Dermis blood vessel endothelial cell (primary cell): ENCODE results near the gene SERINC2. TPM values are rescaled to one million over a fixed set of nuclear protein-coding genes. Genes with fewer than 3 reads are reported as not detected.
A peak's percentile ranks its signal among the peaks of the same experiment; 100 is the strongest.
"Not testable (repeated sequence)": the region's sequence is repeated elsewhere in the genome, so short reads cannot be mapped to it uniquely, and the experiment has no call there.

ENCODE experiments used
- DNase-seq: peaks from one replicate; pipeline ENCODE4 v3.0.0; 2010
- total RNA-seq: library from RNA; depleted of rRNA; stranded (reverse); fragments of >200 nt; gene quantifications from 2 replicates; pipeline ENCODE4 v1.2.3, GENCODE V29; 2014

SERINC2 gene
- total RNA-seq, 1 donor from 2014 or later: 4.8 TPM

DNA sequence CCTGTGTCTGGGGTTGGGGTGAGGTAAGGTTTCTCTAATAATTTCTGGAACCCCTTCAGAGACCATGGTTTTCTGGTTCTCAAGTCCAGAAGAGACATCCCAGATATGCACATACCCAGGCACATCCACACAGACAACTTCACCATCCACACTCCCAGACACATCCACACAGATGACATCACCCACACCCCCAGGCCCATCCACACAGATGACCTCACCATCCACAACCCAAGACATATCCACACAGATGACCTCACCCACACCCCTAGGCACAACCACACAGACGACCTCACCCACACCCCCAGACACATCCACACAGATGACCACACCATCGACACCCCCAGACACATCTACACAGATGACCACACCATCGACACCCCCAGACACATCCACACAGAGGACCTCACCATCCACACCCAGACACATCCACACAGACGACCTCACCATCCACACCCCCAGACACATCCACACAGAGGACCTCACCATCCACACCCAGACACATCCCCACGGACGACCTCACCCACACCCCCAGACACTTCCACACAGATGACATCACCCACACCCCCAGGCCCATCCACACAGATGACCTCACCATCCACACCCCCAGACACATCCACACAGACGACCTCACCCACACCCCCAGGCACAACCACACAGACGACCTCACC is 26.3 kb upstream of the SERINC2 start:
- not testable (repeated sequence) for DNase-seq

DNA sequence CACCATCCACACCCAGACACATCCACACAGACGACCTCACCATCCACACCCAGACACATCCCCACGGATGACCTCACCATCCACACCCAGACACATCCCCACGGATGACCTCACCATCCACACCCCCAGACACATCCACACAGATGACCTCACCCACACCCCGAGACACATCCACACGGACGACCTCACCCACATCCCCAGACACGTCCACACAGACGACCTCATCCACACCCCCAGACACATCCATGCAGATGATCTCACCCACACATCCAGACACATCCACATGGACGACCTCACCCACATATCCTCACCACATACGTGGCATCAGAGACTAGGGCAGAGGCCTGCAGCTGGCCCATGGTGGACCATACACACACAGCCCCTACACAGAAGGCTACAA is 25.4 kb upstream of the SERINC2 start:
- no peak for DNase-seq

DNA sequence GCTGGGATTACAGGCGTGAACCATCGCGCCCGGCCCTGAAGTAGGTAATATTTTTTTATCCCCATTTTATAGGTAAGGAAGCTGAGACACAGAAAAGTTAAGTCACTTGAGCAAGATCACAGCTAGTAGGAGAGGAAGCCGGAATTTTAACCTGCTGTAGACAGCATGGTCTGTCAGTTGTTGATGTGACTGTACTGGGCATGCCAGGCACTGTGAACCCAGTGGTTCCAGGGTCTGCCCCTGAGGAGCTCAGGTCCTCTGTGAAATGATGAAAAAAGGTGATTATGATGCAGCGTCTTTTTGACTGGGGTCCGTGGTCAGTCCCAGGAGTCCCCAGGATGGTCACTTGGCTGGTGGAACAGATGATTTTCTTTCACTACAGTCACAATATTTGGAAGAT is 23.4 kb upstream of the SERINC2 start:
- no peak for DNase-seq

DNA sequence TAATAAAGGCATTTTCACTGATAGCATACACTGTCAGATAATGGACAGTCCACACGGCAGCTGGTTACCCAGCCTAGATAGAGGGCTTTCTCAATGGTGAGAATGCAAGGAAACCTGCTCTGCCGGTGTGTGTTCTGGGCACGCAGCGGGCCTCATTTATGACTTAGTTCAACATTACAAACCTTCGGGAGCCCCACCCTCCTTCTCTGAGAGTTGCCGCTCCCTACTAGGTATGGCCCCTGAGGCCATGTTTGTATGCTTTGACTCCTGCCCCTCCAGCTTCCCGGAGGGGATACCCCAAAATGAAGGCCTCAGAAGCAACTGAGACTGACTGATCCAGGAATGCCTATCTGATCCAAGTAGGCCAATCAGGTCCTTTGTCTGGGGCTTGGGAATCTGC is 22.9 kb upstream of the SERINC2 start:
- DNase-seq: no peak

DNA sequence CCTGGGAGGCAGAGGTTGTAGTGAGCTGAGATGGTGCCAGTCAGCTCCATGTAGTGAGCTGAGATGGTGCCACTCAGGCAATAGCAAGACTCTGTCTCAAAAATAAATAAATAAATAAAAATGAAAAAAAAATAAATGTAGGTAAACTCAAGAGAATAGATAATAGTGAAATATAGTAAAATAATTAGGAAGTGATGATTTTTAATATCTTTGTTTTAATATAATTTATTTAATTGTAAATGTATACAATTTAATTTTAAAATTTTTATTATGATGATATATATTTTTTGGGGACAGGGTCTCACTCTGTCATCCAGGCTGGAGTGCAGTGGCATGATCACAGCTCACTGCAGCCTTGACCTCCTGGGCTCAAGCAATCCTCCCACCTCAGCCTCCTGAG is 19.6 kb upstream of the SERINC2 start:
- no peak for DNase-seq

DNA sequence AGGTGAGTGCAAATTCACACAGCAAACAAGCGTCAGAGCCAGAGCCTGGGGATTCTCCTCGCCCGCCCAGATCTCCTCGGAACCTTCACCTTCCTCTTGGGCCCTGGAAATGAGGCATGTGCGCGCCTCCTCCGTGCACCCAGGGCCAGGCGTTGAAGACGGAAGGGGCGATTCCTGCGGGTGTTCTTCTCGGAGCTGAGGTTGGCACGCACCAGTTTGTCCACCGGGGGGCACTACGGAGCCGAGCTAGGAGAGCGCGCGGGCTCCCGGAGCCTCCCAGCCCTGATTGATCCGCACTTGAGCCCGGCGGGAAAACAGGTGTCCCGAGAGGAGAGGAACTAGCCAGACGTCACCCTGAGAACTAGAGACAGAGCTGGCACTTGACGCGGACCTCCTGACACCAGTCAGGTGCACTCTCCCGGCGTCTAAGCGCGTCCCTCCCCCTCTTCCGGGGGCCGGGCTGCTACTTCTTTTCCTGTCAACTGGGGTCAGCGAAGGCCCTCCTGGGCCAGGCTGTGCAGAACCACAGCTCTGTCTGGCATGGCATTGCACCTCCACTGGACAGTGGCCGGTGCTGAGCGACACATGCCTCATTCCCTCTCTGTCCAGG is 18.3 kb upstream of the SERINC2 start:
- peak; percentile 84 for DNase-seq

DNA sequence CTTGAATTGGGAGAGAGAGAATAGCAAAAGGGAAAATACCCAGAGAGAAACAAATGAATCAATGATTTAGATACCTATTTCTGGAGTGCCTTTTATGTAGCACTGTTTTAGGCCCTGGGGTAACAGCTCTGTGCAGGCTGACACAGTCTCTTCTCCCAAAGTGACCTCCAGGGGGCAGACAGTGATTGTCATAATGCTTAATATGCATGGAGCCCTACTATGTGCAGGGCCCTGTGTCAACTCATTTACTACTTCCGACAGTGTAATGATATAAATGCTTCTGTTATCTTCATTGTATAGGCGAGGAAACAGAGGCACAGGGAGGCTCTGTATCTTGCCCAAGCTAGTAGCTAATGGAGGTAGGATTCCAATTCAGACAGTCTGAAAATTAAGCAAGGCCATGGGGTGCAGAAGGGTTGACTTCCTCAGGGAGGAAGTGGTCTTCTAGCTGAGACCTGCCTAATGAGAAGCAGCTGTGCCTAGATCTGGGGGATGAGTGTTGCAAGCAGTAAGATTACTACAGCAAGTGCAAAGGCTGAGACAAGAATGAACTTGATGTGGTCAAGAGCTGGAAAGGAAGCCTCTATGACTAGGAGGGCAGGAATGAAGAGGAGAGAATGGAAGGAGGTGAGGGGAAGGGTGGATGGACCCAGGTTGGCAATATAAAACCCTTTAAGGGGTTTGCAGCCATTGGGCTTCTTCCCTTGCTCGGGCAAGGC is 16.2 kb upstream of the SERINC2 start:
- DNase-seq: peak; percentile 17

DNA sequence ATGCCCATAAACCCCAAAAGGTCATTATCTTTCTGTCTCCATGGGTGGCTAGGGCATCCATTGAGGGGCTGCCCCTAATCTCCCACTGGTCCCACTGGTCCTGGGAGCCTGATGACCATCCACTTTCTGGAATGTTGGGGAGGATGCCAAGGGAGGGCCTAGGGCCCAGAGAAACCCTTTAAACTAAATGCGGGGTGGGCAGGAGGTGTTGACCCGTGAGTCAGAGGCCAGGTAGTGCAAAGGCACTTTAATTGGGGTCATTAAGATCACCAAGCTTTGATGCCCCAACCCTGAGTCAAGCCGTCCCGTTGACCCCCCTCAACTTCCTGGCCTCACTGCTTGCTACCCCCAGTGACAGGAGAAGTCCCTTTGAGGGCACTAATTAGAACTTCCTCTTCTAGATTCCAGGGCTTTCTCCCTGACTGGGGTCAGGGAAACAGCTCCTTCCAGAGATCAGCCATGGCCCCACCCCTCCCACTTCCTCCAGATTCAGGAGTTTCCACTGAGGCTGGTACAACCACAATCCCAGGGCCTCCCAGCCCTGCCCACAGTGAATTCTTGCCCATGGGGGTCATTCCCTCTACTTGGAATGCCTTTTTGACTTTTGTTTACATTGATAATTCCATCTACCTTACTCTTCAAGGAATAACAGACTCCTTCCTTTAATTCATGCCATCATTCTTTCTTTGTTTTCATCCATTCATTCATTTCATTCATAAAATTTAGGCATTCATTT is 15.5 kb upstream of the SERINC2 start:
- DNase-seq: no peak

DNA sequence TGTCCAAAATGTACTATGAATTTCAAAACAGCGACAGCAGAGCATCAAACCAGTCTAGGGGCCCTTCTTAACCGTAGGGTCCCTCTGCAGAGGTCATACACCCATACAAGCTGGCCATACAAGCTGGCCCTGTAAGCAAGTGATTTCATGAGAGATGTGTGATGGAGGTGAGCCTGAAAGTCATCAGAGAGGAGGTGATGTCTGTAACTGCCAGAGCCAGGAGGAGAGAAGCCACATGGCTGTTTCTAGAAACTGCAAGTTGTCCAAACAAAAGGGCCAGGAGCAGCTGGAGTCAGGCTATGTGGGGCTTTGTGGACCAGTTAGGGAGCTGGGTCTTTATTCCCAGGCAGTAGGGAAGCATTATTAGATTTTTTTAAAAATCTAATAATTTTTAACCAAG is 14.8 kb upstream of the SERINC2 start:
- no peak for DNase-seq

DNA sequence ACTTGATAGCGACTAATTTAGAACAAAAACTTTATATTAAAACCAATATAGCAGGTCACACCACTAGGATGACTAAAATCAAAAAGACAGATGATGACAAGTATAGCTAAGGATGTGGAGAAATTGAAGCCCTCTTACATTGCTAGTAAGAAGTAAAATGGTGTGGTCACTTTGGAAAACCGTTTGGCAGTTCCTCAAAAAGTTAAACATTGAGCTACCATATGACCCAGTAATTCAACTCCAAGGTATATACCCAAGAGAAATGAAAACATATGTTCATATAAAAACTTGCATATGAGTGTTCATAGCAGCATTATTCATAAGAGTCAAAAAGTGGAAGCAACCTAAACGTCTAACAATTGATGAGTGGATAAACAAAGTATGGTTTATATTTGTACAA is 13.0 kb upstream of the SERINC2 start:
- DNase-seq: no peak

DNA sequence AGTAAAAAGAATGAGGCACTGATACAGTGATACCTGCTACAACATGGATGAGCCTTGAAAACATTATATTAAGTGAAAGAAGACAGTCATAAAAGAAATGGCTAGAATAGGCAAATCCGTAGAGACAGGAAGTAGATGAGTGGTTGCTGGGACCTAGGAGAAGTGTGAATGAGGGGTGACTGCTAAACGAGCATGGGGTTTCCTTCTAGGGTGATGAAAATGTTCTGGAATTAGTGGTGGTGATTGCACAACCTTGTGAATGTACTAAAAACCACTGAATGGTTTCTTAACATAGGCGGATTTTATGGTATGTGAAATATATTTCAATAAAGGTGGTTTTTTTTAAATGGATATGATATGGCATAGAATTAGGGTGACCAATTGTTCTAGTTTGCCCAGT is 12.6 kb upstream of the SERINC2 start:
- DNase-seq: no peak

DNA sequence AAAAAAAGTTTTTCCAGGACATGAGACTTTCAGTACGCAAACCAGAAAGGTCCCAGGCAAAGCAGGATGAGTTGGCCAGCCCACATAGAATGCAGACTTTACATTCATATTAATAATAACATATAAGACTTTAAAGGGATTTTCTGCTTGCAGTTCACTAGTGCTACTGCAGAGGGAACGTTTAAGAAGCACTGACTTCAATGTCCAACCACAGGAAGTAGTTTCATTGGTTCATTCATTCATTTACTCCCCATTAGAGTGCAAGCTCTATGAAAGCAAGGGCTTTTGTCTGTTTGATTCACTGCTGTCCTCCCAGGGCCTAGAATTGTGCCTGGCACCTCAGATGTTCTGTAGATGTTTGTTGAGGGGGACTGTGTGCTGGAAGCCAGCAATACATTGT is 11.8 kb upstream of the SERINC2 start:
- no peak for DNase-seq

DNA sequence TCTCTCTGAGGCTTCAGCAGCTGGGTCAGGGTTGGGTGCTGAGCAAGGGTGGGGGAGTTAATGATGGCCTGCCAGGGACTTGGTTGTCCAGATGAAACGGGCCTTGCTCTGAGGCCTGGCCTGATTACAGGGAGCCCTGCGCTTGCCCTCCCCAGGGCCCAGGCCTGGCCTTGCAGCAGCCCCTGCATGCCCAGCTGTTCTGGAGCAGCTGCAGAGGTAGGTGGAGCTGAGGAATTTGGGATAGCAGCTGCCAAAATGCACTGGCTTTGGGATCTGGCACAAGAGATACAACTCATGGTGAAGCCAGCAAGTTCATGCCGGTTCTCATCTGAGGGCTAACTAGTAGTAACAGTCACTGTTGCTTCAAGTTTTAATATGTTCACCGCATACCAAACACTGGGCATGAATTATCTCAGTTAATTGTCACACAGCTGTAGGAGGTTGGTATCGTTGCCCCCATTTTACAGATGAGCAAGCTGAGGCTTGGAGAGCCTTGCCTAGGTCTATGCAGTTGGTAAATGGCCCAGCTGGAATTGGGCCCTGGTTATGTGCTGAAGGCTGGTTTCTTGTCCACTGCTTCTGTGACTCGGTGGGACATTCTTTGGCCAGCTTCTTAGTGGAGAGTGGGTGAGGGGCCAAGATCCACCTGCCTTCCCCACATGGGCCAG is 7.3 kb upstream of the SERINC2 start:
- no peak for DNase-seq

DNA sequence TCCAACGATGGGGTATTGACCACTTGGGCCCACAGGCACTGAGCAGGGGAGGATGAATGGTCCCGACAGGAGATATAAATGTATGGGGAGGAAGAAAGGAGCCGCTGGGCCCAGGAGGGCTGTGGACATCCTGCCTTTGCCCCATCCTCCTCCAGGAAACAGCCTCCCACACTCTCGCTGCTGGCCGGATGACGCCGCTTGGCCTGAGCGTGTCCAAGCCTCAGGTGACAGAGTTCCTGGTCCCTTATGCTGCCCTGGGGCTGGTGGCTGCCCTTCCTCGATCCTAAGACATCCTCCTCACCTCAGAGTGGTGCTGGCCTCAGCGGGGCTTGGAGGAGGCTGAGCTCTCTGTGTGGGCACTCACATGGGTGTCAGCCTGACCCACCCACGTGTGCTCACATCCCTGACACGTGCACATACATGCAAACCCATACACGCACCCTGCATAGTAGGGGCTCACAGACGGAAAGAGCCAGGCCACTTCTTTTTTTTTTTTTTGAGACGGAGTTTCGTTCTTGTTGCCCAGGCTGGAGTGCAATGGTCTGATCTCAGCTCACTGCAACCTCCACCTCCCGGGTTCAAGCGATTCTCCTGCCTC is 5.9 kb upstream of the SERINC2 start:
- DNase-seq: peak; percentile 36

DNA sequence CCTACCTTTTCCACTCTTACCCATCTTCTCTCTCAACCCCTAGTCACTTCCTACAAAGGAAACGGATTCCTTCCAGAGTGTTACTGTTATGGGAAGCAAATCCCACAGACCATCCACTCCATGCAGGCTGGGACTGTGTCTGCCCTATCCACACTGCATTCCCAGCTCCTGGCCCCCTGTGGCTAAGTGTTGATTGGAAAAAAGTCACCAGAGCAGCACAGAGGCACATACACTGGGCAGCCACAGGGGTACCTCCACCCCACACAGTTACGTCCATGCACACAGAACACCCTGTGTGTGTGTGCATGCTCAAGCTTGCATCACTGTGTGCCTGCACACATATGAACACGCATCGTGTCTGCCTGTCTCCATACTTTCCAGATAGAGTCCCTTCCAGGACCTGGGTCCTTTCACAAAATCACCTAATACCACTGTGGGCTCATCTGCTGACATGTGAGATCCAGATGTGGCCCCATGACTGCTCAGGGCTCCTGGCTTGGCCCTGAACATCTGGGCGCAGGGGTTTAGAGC is 4.2 kb upstream of the SERINC2 start:
- DNase-seq: no peak

DNA sequence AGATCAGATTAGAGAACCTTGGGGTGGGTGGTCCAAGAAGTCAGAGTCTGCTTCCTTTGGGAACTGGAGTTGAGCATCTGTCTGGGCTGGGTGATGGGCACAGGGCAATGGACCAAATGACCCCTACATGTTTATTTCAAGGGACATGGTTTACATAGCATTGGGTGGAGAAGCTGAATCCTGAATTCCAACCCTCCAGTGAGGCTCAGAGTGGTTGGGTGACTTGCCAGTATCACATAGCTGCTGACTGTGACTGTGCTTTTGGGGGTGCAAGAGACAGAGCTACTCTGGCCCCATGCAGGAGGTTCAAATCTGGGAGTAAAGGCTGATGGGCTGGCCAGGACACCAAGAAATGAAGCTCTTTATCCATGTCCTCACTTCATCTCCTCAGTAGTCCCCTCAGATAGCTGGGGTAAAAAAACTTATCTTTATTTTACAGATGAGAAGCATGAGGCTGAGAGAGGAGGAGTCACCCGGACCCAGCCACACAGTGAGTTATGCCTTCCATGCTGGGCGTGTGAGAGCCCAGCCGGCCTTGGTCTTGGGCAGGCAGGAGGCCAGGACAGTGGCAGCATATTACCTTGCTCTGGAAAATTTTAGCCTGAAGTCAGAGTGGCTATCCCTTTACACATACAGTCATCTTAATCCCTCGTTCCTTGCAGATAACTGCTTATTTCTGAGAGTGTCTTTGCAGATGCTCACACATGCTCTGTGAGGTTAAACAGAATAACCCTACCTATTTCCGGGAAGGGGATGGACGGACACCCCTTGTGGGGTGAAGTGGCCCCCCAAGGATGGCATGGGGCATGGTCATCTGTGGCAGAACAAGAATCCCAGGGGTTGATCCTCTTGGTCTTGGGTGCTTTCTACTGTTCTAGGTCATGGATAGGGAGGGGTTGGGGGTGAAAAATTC is 2.8 kb upstream of the SERINC2 start:
- DNase-seq: no peak

DNA sequence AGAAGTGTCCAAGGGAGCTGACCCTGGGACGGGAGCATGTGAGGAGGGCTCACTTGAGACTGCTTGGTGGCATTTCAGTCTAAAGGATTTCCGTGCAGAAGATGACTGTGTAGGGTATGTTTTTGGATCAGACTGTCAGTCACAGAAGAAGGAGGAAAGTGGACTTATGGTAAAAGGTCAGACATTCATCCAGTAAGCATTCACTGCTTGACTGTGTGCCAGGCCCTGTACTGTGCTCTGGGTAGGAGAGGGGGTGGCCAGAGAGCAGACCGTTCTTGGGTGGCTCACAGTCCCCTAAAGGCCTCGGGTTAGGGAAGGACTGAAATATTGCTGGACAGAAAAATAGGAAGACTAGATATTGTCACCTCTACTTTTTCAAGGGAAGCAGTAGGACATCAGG is 2.1 kb upstream of the SERINC2 start:
- DNase-seq: no peak

DNA sequence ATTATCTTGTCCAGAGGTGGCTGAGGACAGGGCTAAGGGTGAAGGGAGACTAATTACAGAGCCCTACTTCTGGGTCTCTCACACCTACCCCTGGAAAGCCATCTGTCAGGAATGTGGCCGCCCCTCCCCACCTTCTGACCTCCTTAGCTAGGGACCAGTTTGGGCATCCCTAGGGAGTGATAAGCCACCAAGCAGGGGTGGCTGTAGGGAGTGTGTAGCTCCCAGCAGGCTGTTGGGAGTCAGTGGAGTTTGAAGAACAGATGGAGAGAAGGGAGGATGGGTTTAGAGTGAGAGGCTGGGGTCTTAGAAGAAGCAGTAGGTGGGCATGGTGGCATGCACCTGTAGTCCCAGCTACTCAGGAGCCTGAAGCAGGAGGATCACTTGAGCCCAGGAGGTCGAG is 808 bp upstream of the SERINC2 start:
- no peak for DNase-seq

DNA sequence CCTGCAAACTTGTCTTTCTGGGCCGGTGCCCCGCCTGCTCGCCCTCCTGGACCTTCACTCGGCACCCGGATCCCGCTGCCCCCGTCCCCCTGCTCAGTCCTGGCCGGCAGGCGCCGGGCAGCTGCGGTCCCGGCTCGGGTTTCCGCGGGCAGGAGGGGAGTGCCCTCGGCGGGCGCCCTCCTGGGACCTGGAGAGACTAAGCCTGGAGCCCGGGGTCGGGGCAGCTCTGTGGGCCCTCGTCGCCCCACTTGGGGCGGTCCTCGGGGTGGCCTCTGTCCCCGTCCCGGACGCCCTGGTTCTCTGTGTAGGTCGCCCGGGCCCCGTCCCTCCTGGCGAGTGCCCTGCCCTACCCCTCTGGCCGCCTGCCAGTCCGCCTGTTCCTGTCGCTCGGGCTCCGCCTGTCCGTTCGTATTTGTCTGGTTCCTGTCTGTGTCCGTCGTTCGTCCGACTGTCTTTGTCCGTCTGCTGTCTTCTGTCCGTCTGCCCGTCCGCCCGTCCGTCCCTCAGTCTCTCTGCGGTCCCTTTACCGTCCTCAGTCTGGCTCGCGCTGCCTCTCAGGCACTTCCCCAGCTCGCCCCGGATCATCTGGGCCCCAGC is 490 bp downstream of the SERINC2 start:
- peak; percentile 49 for DNase-seq

DNA sequence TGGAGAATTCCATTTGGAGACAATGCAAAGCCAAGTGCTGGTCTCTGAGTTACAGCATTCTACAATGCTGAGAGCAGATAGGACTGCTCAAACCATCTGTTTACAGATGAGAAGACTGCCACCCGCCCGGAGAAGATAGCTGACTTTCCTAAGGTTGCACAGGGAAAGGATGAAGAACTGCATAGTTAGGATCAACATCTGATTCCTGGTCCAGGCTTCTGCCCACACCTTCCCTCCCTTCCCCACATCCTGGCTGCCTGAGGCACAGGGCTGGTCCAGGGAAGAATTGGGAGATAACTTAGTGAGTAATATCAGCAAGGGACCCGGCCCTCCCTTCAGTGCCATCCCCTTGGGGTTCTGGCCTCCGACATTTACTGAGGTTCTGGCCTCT is 2.0 kb downstream of the SERINC2 start:
- DNase-seq: no peak

DNA sequence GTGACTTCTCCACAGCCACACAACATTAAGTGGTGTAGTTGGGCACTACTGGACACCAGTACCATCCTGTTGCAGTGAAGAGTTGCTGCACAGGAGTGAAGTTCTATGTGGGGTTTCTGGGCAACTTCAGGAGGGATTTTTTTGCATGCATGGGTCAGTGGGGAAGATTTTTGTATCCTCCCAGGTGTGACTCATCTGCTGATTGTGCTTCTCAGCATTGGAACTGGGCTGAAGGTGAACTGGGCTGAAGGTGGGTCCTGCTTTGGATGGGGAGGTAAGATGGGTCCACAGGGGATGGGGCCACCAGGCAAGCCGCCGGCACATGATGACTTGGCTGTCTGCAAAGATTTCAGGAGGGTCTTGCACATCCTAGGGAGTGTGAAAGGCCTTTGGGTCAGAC is 2.6 kb downstream of the SERINC2 start:
- no peak for DNase-seq
